OCI-LY7 (cell line): Measurements from ENCODE around the gene ARRDC3.

Experiments used
- CTCF ChIP-seq: fragments of 200-600 bp; sonication (generic); conservative IDR thresholded peaks from 2 replicates; pipeline ENCODE4 v1.5.1; 2014; ENCODE audit warnings: mild to moderate bottlenecking, antibody characterized with exemption, low read length, moderate library complexity, mixed read lengths
- EZH2phosphoT487 ChIP-seq: fragments of 200-600 bp; sonication (generic); IDR thresholded peaks from 2 replicates; pipeline ENCODE4 v1.6.1; 2018; ENCODE audit warnings: low read depth, borderline replicate concordance, mild to moderate bottlenecking, mixed run types, antibody characterized with exemption, low read length, moderate library complexity, mixed read lengths

GRCh38 chr5:91388362-91388761 is 5.2 kb upstream of the ARRDC3 start:
- TF ChIP-seq CTCF (no peak), EZH2phosphoT487 (no peak)
